HFFc6 (cell line): ENCODE measurements around the gene RAET1E. TPM values are rescaled to one million over a fixed set of nuclear protein-coding genes. Genes with fewer than 3 reads are reported as not detected.
"Not testable (repeated sequence)": the region's sequence is repeated elsewhere in the genome, so short reads cannot be mapped to it uniquely, and the experiment has no call there.

Experiments
- DNase-seq: peaks from one replicate; pipeline ENCODE4 v3.0.0-alpha.2; 2018
- H3K27ac Mint-ChIP-seq: 2 replicates; pipeline ENCODE4 v1.8.0; 2020; ENCODE audit warnings: mild to moderate bottlenecking, mixed read lengths
- H3K27me3 Mint-ChIP-seq: 2 replicates; pipeline ENCODE4 v1.8.0; 2021; ENCODE audit warnings: mild to moderate bottlenecking, moderate library complexity, mixed read lengths; ENCODE audit not compliant: insufficient read depth
- H3K36me3 Mint-ChIP-seq: 2 replicates; pipeline ENCODE4 v1.8.0; 2021; ENCODE audit warnings: low read depth, mixed read lengths
- H3K4me1 Mint-ChIP-seq: 2 replicates; pipeline ENCODE4 v1.8.0; 2020; ENCODE audit warnings: low read depth, mixed read lengths
- H3K4me3 Mint-ChIP-seq: 2 replicates; pipeline ENCODE4 v1.8.0; 2020; ENCODE audit warnings: mild to moderate bottlenecking, moderate library complexity, mixed read lengths
- H3K9me3 Mint-ChIP-seq: 2 replicates; pipeline ENCODE4 v1.8.0; 2020; ENCODE audit warnings: mild to moderate bottlenecking, mixed read lengths
- total RNA-seq, 6 experiments: library from RNA; stranded (reverse); fragmentation: NEBNext Ultra II Directional; extraction: Animal tissue kit (Norgen Biotek cat#: 25700); gene quantifications; 2 replicates in 1 of 6; 3 replicates in 5 of 6; pipeline ENCODE4 v1.2.3, GENCODE V29; 2021
- TF ChIP-seq, protein P1 (sequence below): fragments of 200-600 bp; sonication (generic); IDR thresholded peaks from 2 replicates; pipeline ENCODE4 v1.5.0; 2021; ENCODE audit warnings: antibody characterized with exemption, mild to moderate bottlenecking

The RAET1E gene
- total RNA-seq, 6 experiments from 2014 or later: 0.14 to 0.41 (median 0.26) TPM; not detected in 1

- H3K27me3 Mint-ChIP-seq: peaks cover 27% of the 10 kb centered on the region
- H3K4me3 Mint-ChIP-seq: no peak overlapping the region
- H3K27ac Mint-ChIP-seq: no peak overlapping the region
- no peak for DNase-seq
- no peaks in the 10 kb centered on the region for H3K9me3 Mint-ChIP-seq
- H3K36me3 Mint-ChIP-seq: no peaks in the 10 kb centered on the region
- peaks cover 9% of the 10 kb centered on the region; the same call in 1 of the 2 replicates for H3K4me1 Mint-ChIP-seq
- TF ChIP-seq, protein P1, sequence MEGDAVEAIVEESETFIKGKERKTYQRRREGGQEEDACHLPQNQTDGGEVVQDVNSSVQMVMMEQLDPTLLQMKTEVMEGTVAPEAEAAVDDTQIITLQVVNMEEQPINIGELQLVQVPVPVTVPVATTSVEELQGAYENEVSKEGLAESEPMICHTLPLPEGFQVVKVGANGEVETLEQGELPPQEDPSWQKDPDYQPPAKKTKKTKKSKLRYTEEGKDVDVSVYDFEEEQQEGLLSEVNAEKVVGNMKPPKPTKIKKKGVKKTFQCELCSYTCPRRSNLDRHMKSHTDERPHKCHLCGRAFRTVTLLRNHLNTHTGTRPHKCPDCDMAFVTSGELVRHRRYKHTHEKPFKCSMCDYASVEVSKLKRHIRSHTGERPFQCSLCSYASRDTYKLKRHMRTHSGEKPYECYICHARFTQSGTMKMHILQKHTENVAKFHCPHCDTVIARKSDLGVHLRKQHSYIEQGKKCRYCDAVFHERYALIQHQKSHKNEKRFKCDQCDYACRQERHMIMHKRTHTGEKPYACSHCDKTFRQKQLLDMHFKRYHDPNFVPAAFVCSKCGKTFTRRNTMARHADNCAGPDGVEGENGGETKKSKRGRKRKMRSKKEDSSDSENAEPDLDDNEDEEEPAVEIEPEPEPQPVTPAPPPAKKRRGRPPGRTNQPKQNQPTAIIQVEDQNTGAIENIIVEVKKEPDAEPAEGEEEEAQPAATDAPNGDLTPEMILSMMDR: no peak
Observed at GRCh38 chr6:149919834-149920225, 21.9 kb upstream of the RAET1E start.

DNA sequence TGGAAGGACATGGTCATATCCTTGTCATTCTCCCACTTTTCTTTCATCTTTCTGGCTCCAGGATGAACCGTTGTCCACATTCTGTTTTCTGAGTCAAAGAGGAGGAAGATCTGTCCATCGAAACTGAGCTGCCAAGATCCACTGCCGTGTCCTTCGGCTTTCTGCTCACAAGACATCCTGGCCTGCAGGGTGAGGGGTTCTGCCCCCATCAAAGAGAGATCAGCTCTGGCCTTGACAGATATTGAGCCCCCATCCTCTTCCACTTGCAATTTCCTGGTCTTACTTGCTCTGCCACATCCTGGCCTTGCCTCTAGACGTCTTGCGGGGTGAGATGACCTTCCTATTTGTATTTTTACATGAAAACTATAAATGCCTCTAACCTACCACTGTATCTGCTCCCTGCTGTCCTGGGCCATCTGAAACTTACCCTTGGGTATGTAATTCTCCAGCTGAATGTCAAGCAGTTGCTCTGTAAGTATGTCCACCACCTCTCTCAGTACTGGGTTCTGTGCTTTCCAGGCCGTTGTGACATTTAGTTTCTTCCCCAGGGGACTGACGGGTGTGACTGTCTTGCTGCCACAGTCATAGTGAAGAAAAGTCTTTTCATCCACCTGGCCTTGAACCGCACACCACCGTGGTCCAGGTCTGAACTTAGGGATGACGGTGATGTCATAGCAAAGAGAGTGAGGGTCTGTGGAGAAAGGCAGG lies 21.4 kb upstream of the RAET1E start:
- peaks cover 30% of the 10 kb centered on the region for H3K27me3 Mint-ChIP-seq

DNA sequence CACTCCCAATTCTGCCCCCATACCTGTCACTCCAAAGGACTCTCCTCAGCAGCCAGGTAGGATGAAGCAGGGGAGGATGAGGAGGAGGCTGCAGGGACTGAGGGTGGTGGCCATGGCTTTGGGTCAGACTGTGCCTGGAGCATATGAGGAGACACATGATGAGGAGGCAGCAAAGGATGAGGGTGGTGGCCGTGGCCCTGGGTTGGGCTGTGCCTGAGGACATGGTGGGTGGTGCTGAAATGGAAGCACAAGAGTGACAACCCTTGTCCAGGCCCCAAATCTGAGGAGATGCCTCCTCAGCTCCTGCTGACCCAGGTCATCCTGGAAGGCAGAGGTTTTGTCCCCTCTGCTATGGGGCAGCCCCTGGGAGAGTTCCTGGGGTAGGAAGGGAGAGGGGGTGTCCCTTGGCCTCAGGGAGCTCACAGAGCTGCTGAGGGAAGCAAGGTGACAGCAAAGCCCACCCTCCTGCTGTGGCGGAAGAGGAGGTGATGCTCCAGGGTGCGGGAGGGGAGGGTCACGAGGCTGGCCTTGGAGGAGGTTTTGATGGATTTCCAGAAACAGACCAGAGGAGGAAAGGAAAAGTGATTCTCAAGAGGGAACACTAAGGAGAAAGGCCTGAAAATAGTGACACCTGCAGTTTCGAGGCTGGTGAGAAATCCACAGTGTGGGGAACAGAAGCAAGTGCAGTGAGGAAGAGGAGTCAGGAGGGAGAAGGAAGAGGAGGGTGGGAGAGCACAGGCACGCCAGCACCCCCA lies 20.4 kb upstream of the RAET1E start:
- DNase-seq: no peak
- peaks cover 13% of the 10 kb centered on the region for H3K4me1 Mint-ChIP-seq
- TF ChIP-seq, protein P1: no peak
- no peaks in the 10 kb centered on the region for H3K9me3 Mint-ChIP-seq
- no peak overlapping the region for H3K27ac Mint-ChIP-seq
- H3K4me3 Mint-ChIP-seq: no peak overlapping the region
- H3K27me3 Mint-ChIP-seq: peaks cover 31% of the 10 kb centered on the region
- H3K36me3 Mint-ChIP-seq: no peaks in the 10 kb centered on the region

More for the DNA sequence above, 21.4 kb upstream of the RAET1E start:
- H3K27ac Mint-ChIP-seq, H3K36me3 Mint-ChIP-seq, H3K4me3 Mint-ChIP-seq, H3K9me3 Mint-ChIP-seq, DNase-seq, H3K4me1 Mint-ChIP-seq: not testable (repeated sequence)

- Mint-ChIP-seq H3K4me3 (no peak overlapping the region), H3K9me3 (no peaks in the 10 kb centered on the region), H3K27ac (no peak overlapping the region), H3K36me3 (no peaks in the 10 kb centered on the region), H3K27me3 (peaks cover 35% of the 10 kb centered on the region), H3K4me1 (peaks cover 13% of the 10 kb centered on the region)
- TF ChIP-seq, protein P1: no peak
- DNase-seq: no peak
Observed at GRCh38 chr6:149917679-149918078, 19.8 kb upstream of the RAET1E start.

DNA sequence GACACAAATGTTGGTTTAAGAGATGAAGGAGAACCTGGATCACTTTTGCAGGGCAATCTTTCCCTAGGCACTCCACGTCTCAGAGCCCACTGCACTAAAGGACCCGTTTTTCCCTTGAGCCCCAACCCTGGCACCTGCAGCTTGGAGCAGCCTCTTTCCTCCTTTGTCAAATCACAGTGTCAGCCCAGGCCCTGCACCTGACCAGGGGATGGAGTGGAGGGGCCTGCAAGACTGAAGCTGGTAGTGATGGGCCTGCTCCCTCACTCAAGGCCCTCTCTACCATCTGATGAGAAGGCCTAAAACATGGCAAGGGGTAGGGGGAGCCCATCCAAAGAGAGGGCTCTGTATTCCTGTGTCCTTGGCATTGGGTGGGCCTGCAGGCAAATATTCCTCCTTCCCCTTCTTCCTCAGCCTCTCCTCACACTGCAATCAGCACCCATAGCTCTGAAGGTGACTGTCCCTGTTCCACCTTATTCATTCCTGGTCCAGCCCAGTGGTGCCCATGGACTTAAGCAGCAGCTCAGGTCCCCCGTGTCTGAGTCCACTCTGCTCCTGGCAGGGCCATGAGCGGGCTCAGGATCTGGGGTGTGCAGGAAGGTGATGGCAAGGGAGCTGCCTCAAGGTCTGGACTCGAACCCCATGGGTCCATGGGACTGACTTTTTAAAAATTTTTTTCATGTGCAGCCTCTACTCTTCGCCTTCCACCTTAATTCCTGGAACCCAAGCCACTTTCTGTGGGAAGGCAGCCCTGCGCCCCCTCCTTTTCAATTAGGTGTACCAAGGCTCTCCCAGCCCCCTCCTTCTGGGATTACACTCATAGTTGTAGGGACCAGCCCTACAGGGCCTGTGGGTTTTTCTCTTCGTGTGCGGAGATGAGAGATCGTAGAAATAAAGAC lies 18.3 kb upstream of the RAET1E start:
- DNase-seq: no peak
- Mint-ChIP-seq H3K27me3 (peaks cover 38% of the 10 kb centered on the region), H3K36me3 (no peaks in the 10 kb centered on the region), H3K4me3 (no peak overlapping the region), H3K27ac (no peak overlapping the region), H3K9me3 (no peaks in the 10 kb centered on the region), H3K4me1 (peaks cover 13% of the 10 kb centered on the region)
- TF ChIP-seq, protein P1: no peak
